Measurements from ENCODE around the gene SLC5A1. TPM values are rescaled to one million over a fixed set of nuclear protein-coding genes. Genes with fewer than 3 reads are reported as not detected.

Gene SLC5A1
- polyA plus RNA-seq, 3 donors from 2014 or later = not detected

- Mint-ChIP-seq H3K27ac (no peak overlapping the region), H3K27me3 (ENCODE audit: low read depth in 3 of 3) (peaks cover 0 to 1% (median 0%) of the 10 kb centered on the region in 3 donors), H3K4me3 (no peak overlapping the region), H3K36me3 (no peaks in the 10 kb centered on the region), H3K4me1 (no peaks in the 10 kb centered on the region), H3K9me3 (peaks cover 0 to 2% (median 0%) of the 10 kb centered on the region in 6 donors)
- DNase-seq = no peak
Observed at GRCh38 chr22:32083000-32083399, 39.9 kb downstream of the SLC5A1 start.

DNA sequence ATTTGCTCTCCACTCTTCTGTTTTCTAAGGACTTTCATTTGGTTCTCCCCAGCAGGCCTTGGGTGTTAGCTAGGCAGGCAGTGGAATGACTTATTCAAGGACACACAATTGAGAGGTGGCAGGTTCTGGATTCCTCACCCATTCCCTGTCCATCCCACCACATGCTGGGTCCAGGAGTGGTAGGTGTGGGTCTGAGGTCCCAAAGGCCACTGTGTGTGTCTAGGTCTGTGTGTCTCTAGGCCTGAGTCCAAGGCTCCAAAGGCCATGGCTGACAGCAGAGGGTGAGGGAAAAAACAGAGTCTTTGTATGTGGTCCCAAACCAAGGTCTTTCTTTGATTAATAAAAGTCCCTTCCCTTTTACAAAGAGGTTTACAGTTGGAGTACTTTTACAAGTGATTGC is 40.8 kb downstream of the SLC5A1 start:
- Mint-ChIP-seq H3K27ac (no peak overlapping the region), H3K4me1 (no peaks in the 10 kb centered on the region), H3K36me3 (no peaks in the 10 kb centered on the region), H3K27me3 (ENCODE audit: low read depth in 3 of 3) (peaks cover 0 to 2% (median 1%) of the 10 kb centered on the region in 3 donors), H3K9me3 (peaks cover 0 to 2% (median 0%) of the 10 kb centered on the region in 6 donors), H3K4me3 (no peak overlapping the region)
- DNase-seq = no peak

GRCh38 chr22:32088084-32088483 is 45.0 kb downstream of the SLC5A1 start:
- Mint-ChIP-seq H3K4me1 (no peaks in the 10 kb centered on the region), H3K27me3 (ENCODE audit: low read depth in 3 of 3) (peaks cover 0 to 5% (median 2%) of the 10 kb centered on the region in 3 donors), H3K4me3 (no peak overlapping the region), H3K9me3 (no peaks in the 10 kb centered on the region), H3K36me3 (no peaks in the 10 kb centered on the region), H3K27ac (no peak overlapping the region)
- DNase-seq = no peak

DNA sequence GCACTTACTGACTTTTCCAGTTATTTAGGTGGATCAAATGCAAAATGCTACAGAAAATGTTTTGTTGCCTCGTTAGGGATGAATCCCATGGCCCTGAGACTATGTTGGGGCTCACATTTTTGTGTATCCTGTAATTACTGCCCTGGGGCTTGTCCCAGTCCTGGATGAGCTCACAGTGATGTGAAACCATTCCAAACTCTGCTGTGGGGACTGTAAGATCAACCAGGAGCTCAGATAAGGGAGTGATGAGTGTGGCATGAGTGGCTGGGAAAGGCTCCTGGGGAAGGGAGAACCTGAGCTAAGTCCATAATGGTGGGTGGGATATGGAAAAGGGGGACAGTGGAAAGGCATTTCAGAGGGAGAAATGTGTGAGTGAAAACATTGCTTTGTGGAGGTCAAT is 54.0 kb downstream of the SLC5A1 start:
- Mint-ChIP-seq H3K27ac (no peak overlapping the region), H3K36me3 (no peaks in the 10 kb centered on the region), H3K9me3 (no peaks in the 10 kb centered on the region), H3K4me1 (peaks cover 3 to 8% of the 10 kb centered on the region in 2 donors), H3K4me3 (no peak overlapping the region), H3K27me3 (ENCODE audit: low read depth in 3 of 3) (peaks cover 2 to 7% (median 5%) of the 10 kb centered on the region in 3 donors)
- no peak for DNase-seq

DNA sequence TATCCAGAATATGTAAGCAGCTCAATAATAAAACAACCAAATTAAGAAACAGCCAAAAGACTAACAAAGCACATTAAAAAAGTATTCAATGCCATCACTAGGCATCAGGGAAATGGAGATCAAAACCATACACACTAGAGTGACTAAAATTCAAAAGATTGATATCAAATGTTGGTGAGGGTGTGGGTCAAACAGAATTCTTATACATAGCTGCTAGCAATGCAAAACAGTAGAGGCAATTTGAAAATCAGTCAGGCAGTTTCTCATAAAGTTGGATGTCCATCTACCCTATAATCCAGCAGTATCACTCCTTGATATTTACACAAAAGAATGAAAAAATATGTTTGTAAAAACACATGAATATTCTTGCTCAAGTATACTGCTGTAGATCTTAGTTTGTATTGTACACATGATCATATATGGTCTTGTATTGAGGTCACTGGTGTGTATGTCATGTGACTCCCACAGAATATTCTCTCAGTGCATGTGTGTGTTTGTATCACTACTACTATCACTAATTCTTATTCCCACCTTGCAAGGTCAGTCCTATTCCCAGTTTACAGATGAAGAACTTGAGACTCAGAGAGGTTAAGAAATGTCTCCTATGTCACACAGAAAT is 54.9 kb downstream of the SLC5A1 start:
- H3K27me3 Mint-ChIP-seq (ENCODE audit: low read depth in 3 of 3) = peaks cover 4 to 8% (median 6%) of the 10 kb centered on the region in 3 donors
- H3K4me3 Mint-ChIP-seq = no peak overlapping the region
- H3K27ac Mint-ChIP-seq = no peak overlapping the region
- DNase-seq = no peak
- peaks cover 3 to 8% of the 10 kb centered on the region in 2 donors for H3K4me1 Mint-ChIP-seq
- H3K9me3 Mint-ChIP-seq = no peaks in the 10 kb centered on the region
- H3K36me3 Mint-ChIP-seq = no peaks in the 10 kb centered on the region

GRCh38 chr22:32100711-32101110 is 57.6 kb downstream of the SLC5A1 start:
- no peak overlapping the region for H3K4me3 Mint-ChIP-seq
- H3K9me3 Mint-ChIP-seq = no peaks in the 10 kb centered on the region
- no peaks in the 10 kb centered on the region for H3K4me1 Mint-ChIP-seq
- H3K27me3 Mint-ChIP-seq (ENCODE audit: low read depth in 3 of 3) = peaks cover 3 to 8% (median 7%) of the 10 kb centered on the region in 3 donors
- no peak overlapping the region for H3K27ac Mint-ChIP-seq
- H3K36me3 Mint-ChIP-seq = no peaks in the 10 kb centered on the region
- DNase-seq = no peak

- H3K4me3 Mint-ChIP-seq = no peak overlapping the region
- no peaks in the 10 kb centered on the region for H3K36me3 Mint-ChIP-seq
- H3K27me3 Mint-ChIP-seq (ENCODE audit: low read depth in 3 of 3) = peaks cover 4 to 16% (median 11%) of the 10 kb centered on the region in 3 donors
- H3K4me1 Mint-ChIP-seq = no peaks in the 10 kb centered on the region
- no peaks in the 10 kb centered on the region for H3K9me3 Mint-ChIP-seq
- H3K27ac Mint-ChIP-seq = no peak overlapping the region
- peak; percentile 3 to 25 (median 12) for DNase-seq
Observed at GRCh38 chr22:32103658-32104315, 60.7 kb downstream of the SLC5A1 start.

DNA sequence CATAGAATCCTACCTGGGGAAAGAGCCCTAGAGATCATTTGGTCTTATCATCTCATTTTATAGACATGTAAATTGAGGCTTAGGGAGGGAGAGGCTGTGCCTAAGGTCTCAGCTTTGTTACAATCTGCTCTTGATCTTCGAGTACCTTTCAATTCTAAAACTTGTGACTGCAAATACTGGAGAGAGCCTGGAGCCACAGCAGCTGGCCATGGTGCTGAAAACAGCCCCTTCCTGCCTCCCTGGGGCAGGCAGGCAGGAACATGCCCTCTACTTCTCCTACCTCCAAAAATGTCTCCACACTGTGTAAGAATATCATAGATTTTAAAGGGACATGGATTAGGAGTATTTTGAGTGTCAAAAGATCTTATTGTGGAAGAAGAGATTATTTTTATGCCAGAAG is 63.9 kb downstream of the SLC5A1 start:
- Mint-ChIP-seq H3K27me3 (ENCODE audit: low read depth in 3 of 3) (peaks cover 4 to 24% (median 11%) of the 10 kb centered on the region in 3 donors), H3K36me3 (no peaks in the 10 kb centered on the region), H3K4me1 (no peaks in the 10 kb centered on the region), H3K27ac (no peak overlapping the region), H3K4me3 (no peak overlapping the region), H3K9me3 (no peaks in the 10 kb centered on the region)
- no peak for DNase-seq

- Mint-ChIP-seq H3K27ac (no peak overlapping the region), H3K4me3 (no peak overlapping the region), H3K27me3 (ENCODE audit: low read depth in 3 of 3) (peaks cover 5 to 13% (median 6%) of the 10 kb centered on the region in 3 donors)
Observed at GRCh38 chr22:32112380-32112779, 69.3 kb downstream of the SLC5A1 start.

DNA sequence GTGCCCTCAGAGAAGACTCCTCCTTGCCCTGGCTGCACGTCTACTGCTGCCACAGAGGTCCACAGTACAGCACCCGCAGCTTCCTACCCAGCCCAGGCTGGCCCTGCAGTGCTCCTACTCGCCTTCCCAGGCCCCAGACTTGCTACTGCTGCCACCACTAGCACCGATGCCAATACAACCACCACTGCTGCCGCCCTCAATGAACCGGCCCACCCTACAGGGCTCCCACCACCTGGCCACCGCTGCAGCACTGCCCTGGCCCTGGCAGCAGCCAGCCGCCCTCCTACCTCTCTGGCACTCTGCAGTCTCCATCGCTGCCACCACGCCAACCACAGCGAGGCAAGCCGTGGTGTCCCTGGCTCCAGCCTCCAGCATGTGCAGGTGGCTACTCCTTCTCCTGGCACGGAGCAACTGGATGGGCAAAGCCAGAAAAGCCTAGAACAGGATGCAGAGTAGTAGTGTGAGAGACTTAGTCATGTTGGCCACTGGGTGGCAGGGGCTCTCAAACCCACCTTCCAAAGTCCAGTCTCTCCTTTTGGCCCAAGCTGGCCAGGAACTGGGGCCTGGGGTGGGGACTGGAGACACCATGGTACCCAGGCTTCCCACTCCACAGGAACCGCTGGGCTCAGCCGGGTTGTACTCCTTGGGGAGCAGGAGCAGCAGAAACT is 76.6 kb downstream of the SLC5A1 start:
- no peak overlapping the region for H3K4me3 Mint-ChIP-seq
- no peak for DNase-seq
- no peak overlapping the region for H3K27ac Mint-ChIP-seq
- no peaks in the 10 kb centered on the region for H3K4me1 Mint-ChIP-seq
- H3K9me3 Mint-ChIP-seq = no peaks in the 10 kb centered on the region
- H3K27me3 Mint-ChIP-seq (ENCODE audit: low read depth in 3 of 3) = peaks cover 0 to 5% (median 4%) of the 10 kb centered on the region in 3 donors
- no peaks in the 10 kb centered on the region for H3K36me3 Mint-ChIP-seq

More at GRCh38 chr22:32112380-32112779, 69.3 kb downstream of the SLC5A1 start:
- Mint-ChIP-seq H3K4me1 (no peaks in the 10 kb centered on the region), H3K36me3 (no peaks in the 10 kb centered on the region), H3K9me3 (no peaks in the 10 kb centered on the region)
- no peak for DNase-seq

- no peaks in the 10 kb centered on the region for H3K9me3 Mint-ChIP-seq
- H3K4me1 Mint-ChIP-seq = no peaks in the 10 kb centered on the region
- DNase-seq = no peak
- no peak overlapping the region for H3K4me3 Mint-ChIP-seq
- peaks cover 0 to 5% (median 1%) of the 10 kb centered on the region in 3 donors for H3K27me3 Mint-ChIP-seq (ENCODE audit: low read depth in 3 of 3)
- H3K27ac Mint-ChIP-seq = no peak overlapping the region
- H3K36me3 Mint-ChIP-seq = no peaks in the 10 kb centered on the region
Observed at GRCh38 chr22:32120603-32121002, 77.5 kb downstream of the SLC5A1 start.

- no peak for DNase-seq
- Mint-ChIP-seq H3K27ac (no peak overlapping the region), H3K9me3 (no peaks in the 10 kb centered on the region), H3K36me3 (no peaks in the 10 kb centered on the region), H3K4me1 (no peaks in the 10 kb centered on the region), H3K27me3 (ENCODE audit: low read depth in 3 of 3) (peaks cover 0 to 3% (median 1%) of the 10 kb centered on the region in 3 donors), H3K4me3 (no peak overlapping the region)
Observed at GRCh38 chr22:32122899-32123298, 79.8 kb downstream of the SLC5A1 start.

DNA sequence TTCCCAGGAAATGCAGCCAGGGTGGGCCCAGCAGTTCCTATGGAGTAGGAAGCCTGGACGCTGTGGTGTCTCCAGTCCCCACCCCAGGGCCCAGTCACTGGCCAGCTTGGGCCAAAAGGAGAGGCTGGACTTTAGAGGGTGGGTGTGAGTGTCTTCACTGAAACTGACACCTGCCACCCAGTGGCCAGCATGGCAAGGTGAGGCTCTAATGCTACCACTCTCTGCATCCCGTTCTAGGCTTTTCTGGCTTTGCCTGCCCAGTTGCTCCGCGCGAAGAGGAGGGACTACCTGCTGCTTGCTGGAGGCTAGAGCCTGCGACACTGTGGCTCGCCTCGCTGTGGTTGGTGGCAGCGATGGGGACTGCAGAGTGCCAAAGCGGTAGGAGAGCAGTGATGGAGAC is 80.6 kb downstream of the SLC5A1 start:
- no peaks in the 10 kb centered on the region for H3K4me1 Mint-ChIP-seq
- peaks cover 0 to 3% (median 1%) of the 10 kb centered on the region in 3 donors for H3K27me3 Mint-ChIP-seq (ENCODE audit: low read depth in 3 of 3)
- no peak overlapping the region for H3K27ac Mint-ChIP-seq
- no peak for DNase-seq
- H3K9me3 Mint-ChIP-seq = no peaks in the 10 kb centered on the region
- no peaks in the 10 kb centered on the region for H3K36me3 Mint-ChIP-seq
- no peak overlapping the region for H3K4me3 Mint-ChIP-seq

DNA sequence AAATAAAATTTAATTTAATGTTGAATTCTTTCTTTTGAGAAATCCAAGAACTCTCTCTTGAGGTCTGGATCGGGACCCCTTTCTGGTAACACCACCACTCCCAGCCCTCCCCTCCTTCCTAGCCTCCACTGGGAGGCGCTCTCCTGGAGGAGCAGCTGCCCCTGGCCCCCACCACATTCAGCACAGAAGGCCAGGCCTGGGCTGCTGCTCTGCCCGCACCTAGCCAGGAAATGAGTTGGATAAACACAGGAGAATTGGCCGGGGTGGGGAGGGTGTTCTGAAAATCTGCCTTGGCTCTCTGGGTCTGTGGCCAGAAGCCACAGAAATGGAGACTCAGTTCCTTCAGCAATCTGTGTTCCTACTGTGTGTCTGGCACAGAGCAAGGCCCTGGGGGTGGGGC is 84.8 kb downstream of the SLC5A1 start:
- Mint-ChIP-seq H3K9me3 (no peaks in the 10 kb centered on the region), H3K36me3 (no peaks in the 10 kb centered on the region), H3K4me3 (no peak overlapping the region), H3K4me1 (no peaks in the 10 kb centered on the region), H3K27ac (no peak overlapping the region), H3K27me3 (ENCODE audit: low read depth in 3 of 3) (peaks cover 1 to 3% (median 2%) of the 10 kb centered on the region in 3 donors)
- no peak for DNase-seq
